ENCODE measurements around the gene TTC22. TPM values are rescaled to one million over a fixed set of nuclear protein-coding genes. Genes with fewer than 3 reads are reported as not detected.
A peak's percentile ranks its signal among the peaks of the same experiment; 100 is the strongest.

TTC22 gene
- total RNA-seq, 1 donor from 2014 or later: not detected

- no peak overlapping the region for H3K27ac Mint-ChIP-seq (ENCODE audit: unreplicated experiment)
- DNase-seq (ENCODE audit: low spot score): no peak
- no peaks in the 10 kb centered on the region for H3K9me3 Mint-ChIP-seq (ENCODE audit: unreplicated experiment)
- H3K4me3 Mint-ChIP-seq (ENCODE audit: unreplicated experiment): no peak overlapping the region
- H3K27me3 Mint-ChIP-seq (ENCODE audit: unreplicated experiment): peaks cover 2% of the 10 kb centered on the region
- TF ChIP-seq CTCF (IDR thresholded peaks at IDR 0.05; ENCODE audit: unreplicated experiment): no peak
- no peaks in the 10 kb centered on the region for H3K4me1 Mint-ChIP-seq (ENCODE audit: unreplicated experiment)
- H3K36me3 Mint-ChIP-seq (ENCODE audit: low read depth, unreplicated experiment): peaks cover 42% of the 10 kb centered on the region
These were observed 58.8 kb downstream of the TTC22 start for GRCh38 chr1:54742282-54742681.

GRCh38 chr1:54741531-54741930, 59.6 kb downstream of the TTC22 start:
- Mint-ChIP-seq H3K9me3 (ENCODE audit: unreplicated experiment) (no peaks in the 10 kb centered on the region), H3K4me3 (ENCODE audit: unreplicated experiment) (no peak overlapping the region), H3K36me3 (ENCODE audit: low read depth, unreplicated experiment) (peaks cover 50% of the 10 kb centered on the region), H3K4me1 (ENCODE audit: unreplicated experiment) (no peaks in the 10 kb centered on the region), H3K27me3 (ENCODE audit: unreplicated experiment) (peaks cover under 1% of the 10 kb centered on the region), H3K27ac (ENCODE audit: unreplicated experiment) (no peak overlapping the region)
- no peak for DNase-seq (ENCODE audit: low spot score)
- no peak for TF ChIP-seq CTCF (IDR thresholded peaks at IDR 0.05; ENCODE audit: unreplicated experiment)

GRCh38 chr1:54738244-54738643, 62.9 kb downstream of the TTC22 start:
- Mint-ChIP-seq H3K27ac (ENCODE audit: unreplicated experiment) (no peak overlapping the region), H3K4me3 (ENCODE audit: unreplicated experiment) (no peak overlapping the region), H3K9me3 (ENCODE audit: unreplicated experiment) (no peaks in the 10 kb centered on the region), H3K4me1 (ENCODE audit: unreplicated experiment) (no peaks in the 10 kb centered on the region), H3K27me3 (ENCODE audit: unreplicated experiment) (no peaks in the 10 kb centered on the region), H3K36me3 (ENCODE audit: low read depth, unreplicated experiment) (peaks cover 44% of the 10 kb centered on the region)
- DNase-seq (ENCODE audit: low spot score): no peak
- no peak for TF ChIP-seq CTCF (IDR thresholded peaks at IDR 0.05; ENCODE audit: unreplicated experiment)

DNA sequence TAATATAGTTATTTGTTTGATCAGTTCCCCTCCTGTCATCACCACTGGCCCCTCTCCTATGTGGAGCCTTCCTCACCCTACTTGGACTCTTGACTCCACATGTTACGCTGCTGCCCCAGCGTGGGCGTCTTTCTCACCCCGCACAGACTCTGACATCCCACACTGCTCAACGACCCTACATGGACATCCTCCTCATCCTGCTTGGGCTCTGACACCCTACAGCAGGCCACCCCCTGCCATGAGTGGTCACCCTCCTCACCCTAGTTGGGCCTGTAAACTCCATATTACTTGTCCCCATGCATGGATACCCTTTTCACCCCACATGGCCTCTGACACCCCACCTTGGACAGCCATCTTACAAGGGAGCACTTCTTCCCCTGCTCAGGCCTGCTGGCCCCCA, 64.4 kb downstream of the TTC22 start:
- no peak for DNase-seq (ENCODE audit: low spot score)
- TF ChIP-seq CTCF (IDR thresholded peaks at IDR 0.05; ENCODE audit: unreplicated experiment): no peak
- Mint-ChIP-seq H3K36me3 (ENCODE audit: low read depth, unreplicated experiment) (peaks cover 39% of the 10 kb centered on the region), H3K4me3 (ENCODE audit: unreplicated experiment) (no peak overlapping the region), H3K9me3 (ENCODE audit: unreplicated experiment) (no peaks in the 10 kb centered on the region), H3K27me3 (ENCODE audit: unreplicated experiment) (no peaks in the 10 kb centered on the region), H3K4me1 (ENCODE audit: unreplicated experiment) (no peaks in the 10 kb centered on the region), H3K27ac (ENCODE audit: unreplicated experiment) (peak overlapping the region; percentile 21)

Other genes starting within 250 kb of the TTC22 start
- gene FAM151A, start 177.8 kb downstream of the TTC22 start, total RNA-seq (ENCODE audit: unreplicated experiment): not detected
- gene MROH7, start 159.5 kb downstream of the TTC22 start, total RNA-seq (ENCODE audit: unreplicated experiment): 3.3 TPM
- gene TTC4, start 85.5 kb downstream of the TTC22 start, total RNA-seq (ENCODE audit: unreplicated experiment): 16.4 TPM
- 6.5 TPM for gene PARS2, start 36.8 kb downstream of the TTC22 start, total RNA-seq (ENCODE audit: unreplicated experiment)
- gene DHCR24, start 85.9 kb upstream of the TTC22 start, total RNA-seq (ENCODE audit: unreplicated experiment): 181 TPM
- not detected for gene TMEM61, start 179.3 kb upstream of the TTC22 start, total RNA-seq (ENCODE audit: unreplicated experiment)
- not detected for gene BSND, start 197.6 kb upstream of the TTC22 start, total RNA-seq (ENCODE audit: unreplicated experiment)
- 6.8 TPM for gene PCSK9, start 238.2 kb upstream of the TTC22 start, total RNA-seq (ENCODE audit: unreplicated experiment)

Measured in endothelial cell (in vitro differentiated cells).